Spinal cord (tissue), 10 donors: ENCODE results near the gene CYB5RL. TPM values are rescaled to one million over a fixed set of nuclear protein-coding genes. Genes with fewer than 3 reads are reported as not detected.
A peak's percentile ranks its signal among the peaks of the same experiment; 100 is the strongest.

Experiments used
- DNase-seq, 6 donors: peaks; one replicate each; pipeline versions ENCODE4 v3.0.0 to v3.0.0-alpha.2; 2013 to 2015; ENCODE audit warnings: low spot score in 6 of 6, low read depth in 4 of 6
- H3K27ac ChIP-seq: one replicate; pipeline ENCODE4 v1.5.1; 2013; ENCODE audit warnings: low read depth, low read length, control low read depth
- H3K27me3 ChIP-seq: one replicate; pipeline ENCODE4 v1.6.1; 2013; ENCODE audit warnings: low read length; ENCODE audit not compliant: control insufficient read depth, insufficient read depth
- H3K36me3 ChIP-seq: one replicate; pipeline ENCODE4 v1.6.1; 2013; ENCODE audit warnings: low read length; ENCODE audit not compliant: control insufficient read depth, insufficient read depth
- H3K4me1 ChIP-seq: one replicate; pipeline ENCODE4 v1.6.1; 2013; ENCODE audit warnings: low read length; ENCODE audit not compliant: control insufficient read depth, insufficient read depth
- H3K4me3 ChIP-seq: one replicate; pipeline ENCODE4 v1.5.1; 2013; ENCODE audit warnings: low read depth, low read length, control low read depth
- H3K9me3 ChIP-seq: one replicate; pipeline ENCODE4 v1.6.1; 2013; ENCODE audit warnings: low read length; ENCODE audit not compliant: control insufficient read depth, insufficient read depth
- WGBS: methylation state at CpG from one replicate; pipeline ENCODE4 v1.1.5; 2013; ENCODE audit warnings: missing lambda C conversion rate; ENCODE audit not compliant: insufficient coverage; 5-methylcytosine and 5-hydroxymethylcytosine counted together
- long read RNA-seq, 4 donors: transcript quantifications; one replicate each; lab custom pipeline, GENCODE V29; 2026
- polyA plus RNA-seq, 2 donors: library from polyadenylated mRNA; unstranded; fragments of 120-200 nt; gene quantifications; one replicate each; pipeline ENCODE4 v1.2.1, GENCODE V29; 2013; ENCODE audit not compliant: insufficient read length in 2 of 2
- total RNA-seq, 2 donors: library from RNA; depleted of rRNA in 1 of 2; stranded (reverse); fragments of 120-200 nt in 1 of 2; fragments of >200 nt in 1 of 2; gene quantifications; one replicate each; pipeline versions ENCODE4 v1.2.3 to v1.2.4, GENCODE V29; 2013 to 2014
- donor health status: healthy.

Gene CYB5RL, protein sequence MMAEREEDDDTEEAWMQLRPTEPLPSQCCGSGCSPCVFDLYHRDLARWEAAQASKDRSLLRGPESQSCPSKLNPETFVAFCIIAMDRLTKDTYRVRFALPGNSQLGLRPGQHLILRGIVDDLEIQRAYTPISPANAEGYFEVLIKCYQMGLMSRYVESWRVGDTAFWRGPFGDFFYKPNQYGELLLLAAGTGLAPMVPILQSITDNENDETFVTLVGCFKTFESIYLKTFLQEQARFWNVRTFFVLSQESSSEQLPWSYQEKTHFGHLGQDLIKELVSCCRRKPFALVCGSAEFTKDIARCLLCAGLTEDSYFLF
- total RNA-seq = 1 to 10 TPM; 4.6 to 8.6 TPM
- 1 to 10 TPM; 5.0 to 6.0 TPM for polyA plus RNA-seq
- long read RNA-seq, donor 1 = 0 reads
- long read RNA-seq, donor 2 = 0 reads
- long read RNA-seq, donor 3 = 0 reads
- long read RNA-seq, donor 4 = 0 reads

DNA sequence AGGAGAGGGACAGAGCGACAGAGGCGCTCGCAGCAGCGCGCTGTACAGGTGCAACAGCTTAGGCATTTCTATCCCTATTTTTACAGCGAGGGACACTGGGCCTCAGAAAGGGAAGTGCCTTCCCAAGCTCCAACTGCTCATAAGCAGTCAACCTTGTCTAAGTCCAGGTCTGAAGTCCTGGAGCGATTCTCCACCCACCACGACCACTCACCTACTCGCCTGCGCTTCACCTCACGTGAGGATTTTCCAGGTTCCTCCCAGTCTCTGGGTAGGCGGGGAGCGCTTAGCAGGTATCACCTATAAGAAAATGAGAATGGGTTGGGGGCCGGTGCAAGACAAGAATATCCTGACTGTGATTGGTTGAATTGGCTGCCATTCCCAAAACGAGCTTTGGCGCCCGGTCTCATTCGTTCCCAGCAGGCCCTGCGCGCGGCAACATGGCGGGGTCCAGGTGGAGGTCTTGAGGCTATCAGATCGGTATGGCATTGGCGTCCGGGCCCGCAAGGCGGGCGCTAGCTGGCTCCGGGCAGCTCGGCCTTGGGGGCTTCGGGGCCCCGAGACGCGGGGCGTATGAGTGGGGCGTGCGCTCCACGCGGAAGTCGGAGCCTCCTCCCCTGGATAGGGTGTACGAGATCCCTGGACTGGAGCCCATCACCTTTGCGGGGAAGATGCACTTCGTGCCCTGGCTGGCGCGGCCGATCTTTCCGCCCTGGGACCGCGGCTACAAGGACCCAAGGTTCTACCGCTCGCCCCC is at the start of gene CYB5RL, which contains the start of gene MRPL37:
TSS of gene CYB5RL (minus strand) at position 266 of the 754 bp plus-strand sequence. CDS start 4,414 bp downstream, outside the sequence.
TSS of gene MRPL37 (plus strand) at position 403 of the 754 bp plus-strand sequence. CDS start at position 480, 77 bp downstream.
- WGBS = 0% methylated on average over 46 of the region's 51 CpGs
- Histone ChIP-seq H3K36me3 (peaks cover 10% of the 10 kb centered on the region), H3K27ac (peak within 1 kb of the TSS; percentile 15), H3K27me3 (no peaks in the 10 kb centered on the region), H3K4me1 (peaks cover 11% of the 10 kb centered on the region), H3K4me3 (peak within 1 kb of the TSS; percentile 88), H3K9me3 (no peaks in the 10 kb centered on the region)
- peak; percentile 93 to 99 (median 96) for DNase-seq

- peaks cover 31% of the 10 kb centered on the region for H3K4me1 ChIP-seq
- H3K9me3 ChIP-seq = no peaks in the 10 kb centered on the region
- no peak overlapping the region for H3K4me3 ChIP-seq
- WGBS = 74% methylated on average over 3 of the region's 4 CpGs
- H3K27ac ChIP-seq = no peak overlapping the region
- H3K36me3 ChIP-seq = peaks cover 58% of the 10 kb centered on the region
- no peak for DNase-seq
- H3K27me3 ChIP-seq = no peaks in the 10 kb centered on the region
Measured at GRCh38 chr1:54248966-54249365, 49.1 kb upstream of the CYB5RL start.

DNA sequence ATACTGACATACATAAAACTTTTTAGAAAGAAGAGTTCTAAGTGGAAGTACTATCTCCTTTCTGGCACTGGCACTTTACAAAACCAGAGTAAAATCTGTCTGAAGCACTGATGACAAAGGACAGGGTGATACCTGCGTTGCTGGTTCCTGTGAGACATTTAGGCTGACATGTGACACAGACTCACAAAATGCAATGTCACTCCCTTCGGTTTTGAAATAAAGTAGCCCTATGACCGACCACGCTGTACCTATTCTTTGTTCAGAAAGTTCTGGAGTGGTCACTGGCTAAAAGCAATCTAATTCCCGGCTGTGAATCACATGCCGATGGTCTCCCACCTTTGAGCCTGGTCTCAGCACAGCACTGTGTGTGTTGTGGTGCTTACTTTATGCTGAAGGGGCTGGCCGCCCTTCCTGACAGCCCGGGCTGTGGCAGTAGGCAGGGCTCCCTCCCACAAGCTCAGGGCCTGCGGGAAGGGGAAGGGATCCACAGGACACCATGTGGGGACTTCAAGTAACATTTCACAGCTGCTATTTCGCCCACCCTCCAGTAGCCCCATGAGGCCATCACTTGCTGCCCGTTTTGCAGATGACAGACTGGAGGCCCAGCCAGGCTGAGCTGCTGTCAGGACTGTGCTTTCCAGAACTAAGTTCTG is 48.2 kb upstream of the CYB5RL start:
- DNase-seq = no peak
- Histone ChIP-seq H3K27me3 (no peaks in the 10 kb centered on the region), H3K9me3 (no peaks in the 10 kb centered on the region), H3K27ac (no peak overlapping the region), H3K36me3 (peaks cover 65% of the 10 kb centered on the region), H3K4me3 (no peak overlapping the region), H3K4me1 (peaks cover 25% of the 10 kb centered on the region)
- 90% methylated on average over 7 of the region's 11 CpGs for WGBS

DNA sequence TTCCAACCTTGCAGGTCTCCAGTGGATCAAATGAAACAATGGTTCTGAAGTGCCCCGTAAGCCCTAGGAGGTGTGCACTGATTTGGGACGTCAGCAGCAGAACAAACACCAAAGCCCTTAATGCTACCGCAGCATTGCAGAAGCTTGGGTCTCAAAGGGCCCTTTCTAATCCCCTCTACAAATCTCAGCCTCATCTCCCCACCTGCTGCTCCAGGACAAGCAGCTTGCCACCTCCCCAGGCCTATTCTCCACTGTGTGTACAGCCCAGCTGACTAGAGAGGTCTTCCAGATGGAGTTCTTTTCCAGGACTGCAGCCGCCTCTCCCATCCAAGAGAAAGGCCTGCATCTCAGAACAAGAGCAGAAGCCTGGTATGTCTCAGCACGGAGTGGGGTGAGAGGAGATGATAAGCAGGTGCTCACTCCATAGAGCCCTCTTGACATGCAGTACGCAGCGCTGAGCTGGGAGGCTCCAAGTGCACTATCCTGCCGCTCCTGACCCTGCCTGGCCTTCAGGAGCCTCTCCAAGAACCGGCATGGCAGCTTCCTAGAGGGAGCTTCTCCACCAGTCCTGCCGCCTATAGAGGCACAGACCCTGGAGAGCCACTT is 46.4 kb upstream of the CYB5RL start:
- 72% methylated on average over 8 of the region's 10 CpGs for WGBS
- Histone ChIP-seq H3K4me3 (no peak overlapping the region), H3K4me1 (peaks cover 25% of the 10 kb centered on the region), H3K27ac (no peak overlapping the region), H3K27me3 (no peaks in the 10 kb centered on the region), H3K9me3 (no peaks in the 10 kb centered on the region), H3K36me3 (peaks cover 66% of the 10 kb centered on the region)
- DNase-seq = no peak

GRCh38 chr1:54245501-54245900 is 45.7 kb upstream of the CYB5RL start:
- H3K4me1 ChIP-seq = peaks cover 20% of the 10 kb centered on the region
- DNase-seq = no peak
- H3K36me3 ChIP-seq = peaks cover 66% of the 10 kb centered on the region
- no peak overlapping the region for H3K4me3 ChIP-seq
- no peaks in the 10 kb centered on the region for H3K27me3 ChIP-seq
- H3K9me3 ChIP-seq = no peaks in the 10 kb centered on the region
- WGBS = 43% methylated on average over 3 of the region's 4 CpGs
- no peak overlapping the region for H3K27ac ChIP-seq

DNA sequence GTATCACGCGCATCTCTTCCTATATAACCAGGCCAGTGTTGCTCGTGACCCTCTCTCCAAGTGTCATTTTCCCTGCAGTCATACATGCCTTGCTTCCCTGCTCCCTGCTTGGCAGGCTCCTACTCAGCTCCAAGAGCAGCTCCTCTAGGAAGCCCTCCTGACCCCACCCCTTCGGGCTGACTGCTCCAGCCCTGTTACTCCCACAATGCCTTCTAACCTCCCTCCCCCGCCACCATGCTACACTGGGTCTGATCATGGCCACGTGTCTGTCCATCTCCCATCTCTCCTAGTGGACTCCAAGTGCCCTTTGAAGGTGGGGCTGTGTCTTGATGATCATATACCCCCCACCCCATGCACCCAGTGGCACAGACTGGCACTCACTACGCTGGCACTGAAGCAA is 44.8 kb upstream of the CYB5RL start:
- no peak for DNase-seq
- WGBS = 87% methylated on average over 7 of the region's 7 CpGs
- no peaks in the 10 kb centered on the region for H3K27me3 ChIP-seq
- H3K36me3 ChIP-seq = peaks cover 62% of the 10 kb centered on the region
- no peak overlapping the region for H3K27ac ChIP-seq
- no peaks in the 10 kb centered on the region for H3K9me3 ChIP-seq
- no peak overlapping the region for H3K4me3 ChIP-seq
- H3K4me1 ChIP-seq = peaks cover 20% of the 10 kb centered on the region

DNA sequence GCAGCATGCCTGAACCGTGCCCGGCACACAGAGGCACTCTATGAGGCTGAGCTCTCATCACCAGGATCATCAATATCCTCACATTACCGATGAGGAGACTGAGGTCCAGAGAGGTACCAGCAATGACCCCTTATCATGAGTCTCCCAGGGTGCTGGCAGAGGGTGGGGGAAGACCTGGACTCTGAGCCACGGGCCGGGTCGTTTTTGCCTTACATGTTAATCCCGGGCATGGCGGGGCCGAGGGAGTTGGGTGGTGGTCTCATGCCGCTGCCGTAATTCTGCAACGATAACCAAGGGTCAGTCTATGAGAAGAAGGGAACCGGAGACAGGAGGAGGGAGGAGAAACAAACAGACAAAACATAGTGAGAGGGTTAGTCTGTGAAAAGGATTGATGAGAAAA is 43.2 kb upstream of the CYB5RL start:
- no peak overlapping the region for H3K27ac ChIP-seq
- no peaks in the 10 kb centered on the region for H3K9me3 ChIP-seq
- WGBS = 93% methylated on average over 7 of the region's 13 CpGs
- H3K27me3 ChIP-seq = no peaks in the 10 kb centered on the region
- H3K36me3 ChIP-seq = peaks cover 69% of the 10 kb centered on the region
- H3K4me1 ChIP-seq = peaks cover 27% of the 10 kb centered on the region
- DNase-seq = no peak
- no peak overlapping the region for H3K4me3 ChIP-seq

GRCh38 chr1:54241364-54241763 is 41.5 kb upstream of the CYB5RL start:
- Histone ChIP-seq H3K9me3 (no peaks in the 10 kb centered on the region), H3K4me1 (peaks cover 17% of the 10 kb centered on the region), H3K27me3 (no peaks in the 10 kb centered on the region), H3K27ac (no peak overlapping the region), H3K4me3 (no peak overlapping the region), H3K36me3 (peaks cover 56% of the 10 kb centered on the region)
- 80% methylated on average over 4 of the region's 6 CpGs for WGBS
- no peak for DNase-seq

GRCh38 chr1:54240741-54241335 is 41.0 kb upstream of the CYB5RL start:
- WGBS = 91% methylated on average over 7 of the region's 12 CpGs
- Histone ChIP-seq H3K36me3 (peaks cover 50% of the 10 kb centered on the region), H3K9me3 (no peaks in the 10 kb centered on the region), H3K27me3 (no peaks in the 10 kb centered on the region), H3K27ac (no peak overlapping the region), H3K4me1 (peaks cover 17% of the 10 kb centered on the region), H3K4me3 (no peak overlapping the region)
- no peak for DNase-seq
